ENCODE data around the gene ACOX1.

ACOX1 gene

DNA sequence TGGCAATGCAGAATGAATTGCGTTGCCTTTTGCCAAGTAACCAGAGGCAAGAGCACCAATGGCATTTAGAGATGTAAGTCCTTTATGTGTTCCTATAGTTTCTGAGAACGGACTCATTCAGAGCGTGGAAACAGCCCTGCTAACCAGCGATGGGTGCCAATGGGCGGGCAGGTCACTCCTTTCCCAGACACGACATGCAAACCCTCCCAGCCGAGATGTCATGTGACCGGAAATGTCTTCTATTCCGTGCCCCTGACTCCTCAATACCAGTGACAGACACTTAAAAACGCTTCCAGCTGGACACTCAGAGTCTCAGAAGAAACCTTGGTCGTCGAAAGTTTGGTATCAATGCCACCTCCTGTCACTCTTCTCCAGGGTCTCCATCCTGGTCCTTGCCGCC, 41.3 kb downstream of the ACOX1 start:
- no peak for DNase-seq

DNA sequence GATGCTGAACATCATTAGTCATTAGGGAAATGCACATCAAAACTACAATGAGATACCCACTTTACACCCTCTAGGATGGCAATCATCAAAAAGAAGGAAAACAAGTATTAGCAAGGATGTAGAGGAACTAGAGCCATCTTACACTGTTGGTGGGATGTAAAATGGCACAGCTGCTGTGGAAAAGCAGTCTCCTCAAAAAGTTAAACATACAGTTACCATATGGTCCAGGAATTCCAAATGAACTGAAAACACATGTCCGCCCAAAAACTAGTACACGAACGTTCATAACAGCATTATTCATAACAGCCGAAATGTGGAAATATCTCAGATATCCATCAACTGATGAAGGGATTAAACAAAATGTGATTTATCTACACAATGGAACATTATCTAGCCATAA, 45.2 kb downstream of the ACOX1 start:
- DNase-seq: no peak

DNA sequence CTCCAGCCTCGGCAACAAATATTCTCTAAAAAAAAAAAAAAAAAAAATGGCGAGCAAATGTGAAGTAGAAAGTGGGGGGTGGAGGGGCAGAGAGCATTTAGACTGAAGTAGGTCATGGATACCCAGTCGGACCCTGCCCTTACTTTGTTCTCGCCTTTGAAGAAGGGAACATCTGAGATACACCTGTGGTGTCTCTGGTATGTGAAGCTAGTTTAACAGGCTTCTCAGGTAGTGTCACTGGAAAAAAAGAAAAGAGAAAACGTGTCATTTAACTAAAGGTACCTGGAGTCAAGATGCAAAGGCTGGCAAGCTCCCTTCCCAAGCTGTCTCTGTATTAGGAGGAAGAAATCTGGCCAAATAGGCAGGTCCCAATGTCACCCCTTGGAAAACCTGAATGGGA, 46.1 kb downstream of the ACOX1 start:
- no peak for DNase-seq

DNA sequence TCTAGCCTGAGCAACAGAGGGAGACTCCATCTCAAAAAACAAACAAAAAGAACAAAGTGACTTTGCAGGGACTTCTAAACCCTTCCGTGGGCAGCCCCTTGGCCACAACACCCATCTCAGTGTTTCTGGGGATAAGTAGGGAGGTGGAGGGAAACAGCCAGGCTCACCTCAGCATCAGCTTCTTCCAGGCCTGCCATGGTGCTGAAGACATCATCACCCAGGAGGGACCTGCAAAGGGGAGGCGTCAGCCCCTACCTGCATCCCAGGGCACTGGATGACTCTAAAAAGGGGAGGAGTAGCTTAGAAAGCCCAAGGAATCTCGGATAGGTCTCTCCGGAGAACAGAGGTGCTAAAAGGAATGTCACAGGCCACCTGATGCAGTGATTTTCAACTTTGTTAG, 47.9 kb downstream of the ACOX1 start:
- no peak for DNase-seq

DNA sequence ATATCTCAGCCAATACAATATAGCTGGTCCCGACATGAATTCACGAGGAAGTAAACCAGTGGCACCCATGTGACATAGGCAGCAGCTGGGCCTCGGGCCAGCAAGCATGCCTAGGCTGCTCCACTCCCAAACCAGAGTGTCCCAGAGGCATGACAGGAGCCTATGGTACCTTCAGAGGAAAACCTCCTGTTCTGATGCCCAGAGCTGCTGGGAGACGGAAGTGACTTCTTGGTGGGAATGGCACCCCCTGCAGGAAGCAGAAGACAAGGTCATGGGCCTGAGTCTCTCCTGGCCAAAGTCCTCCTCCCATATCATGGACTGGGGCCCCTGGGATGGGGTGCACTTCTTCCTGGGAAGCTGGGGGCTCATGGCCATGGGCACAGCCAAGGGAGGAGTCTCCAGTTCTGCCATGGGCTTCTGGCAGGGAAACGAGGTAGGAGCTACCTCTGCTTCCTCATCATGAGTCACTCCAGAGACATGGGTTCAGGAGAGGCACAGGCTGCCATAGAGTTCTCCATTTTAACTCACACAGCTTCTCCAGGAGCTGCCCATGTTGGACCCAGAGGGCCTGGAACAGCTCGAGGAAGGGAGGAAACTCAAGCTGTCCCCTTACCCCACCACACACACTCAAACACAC, 51.6 kb downstream of the ACOX1 start:
- no peak for DNase-seq

DNA sequence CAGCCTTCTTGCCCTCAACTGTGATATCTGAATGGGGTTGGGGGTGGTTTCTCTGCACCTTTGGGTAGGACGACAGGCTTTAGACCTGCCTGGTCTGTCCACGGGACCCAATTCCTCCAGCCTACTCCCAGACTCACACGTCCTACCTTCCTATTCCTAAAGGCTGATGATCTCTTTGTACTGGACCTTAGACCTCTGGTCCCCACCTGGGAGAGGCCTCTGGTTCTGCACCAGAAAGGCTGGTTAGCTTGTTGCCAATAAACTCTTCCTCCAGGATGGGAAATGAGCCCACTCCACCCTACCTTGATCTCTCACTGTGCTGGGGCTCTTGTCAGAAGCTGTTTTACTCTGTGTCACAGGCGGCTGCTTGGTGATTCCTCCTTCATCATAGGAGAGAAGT, 52.5 kb downstream of the ACOX1 start:
- DNase-seq: no peak

DNA sequence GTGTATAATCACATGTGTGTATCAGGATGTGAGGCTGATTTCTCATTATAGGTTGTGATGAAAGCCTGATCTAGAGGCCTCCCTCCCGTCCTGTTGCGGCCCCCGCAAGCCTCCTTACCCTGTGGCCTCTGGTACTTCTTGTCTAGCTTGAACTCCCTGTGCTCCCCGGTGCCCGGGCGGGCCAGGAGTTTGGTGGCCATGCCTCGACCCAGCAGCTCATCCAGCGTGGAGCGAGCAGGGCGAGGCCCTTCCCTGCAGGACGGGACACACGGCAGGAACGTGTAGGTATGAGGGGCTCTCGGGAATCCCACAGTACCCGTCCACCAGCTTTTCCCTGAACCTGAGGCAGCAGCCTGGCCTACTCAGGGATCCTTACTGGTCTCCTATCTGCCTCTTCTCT, 53.1 kb downstream of the ACOX1 start:
- no peak for DNase-seq

DNA sequence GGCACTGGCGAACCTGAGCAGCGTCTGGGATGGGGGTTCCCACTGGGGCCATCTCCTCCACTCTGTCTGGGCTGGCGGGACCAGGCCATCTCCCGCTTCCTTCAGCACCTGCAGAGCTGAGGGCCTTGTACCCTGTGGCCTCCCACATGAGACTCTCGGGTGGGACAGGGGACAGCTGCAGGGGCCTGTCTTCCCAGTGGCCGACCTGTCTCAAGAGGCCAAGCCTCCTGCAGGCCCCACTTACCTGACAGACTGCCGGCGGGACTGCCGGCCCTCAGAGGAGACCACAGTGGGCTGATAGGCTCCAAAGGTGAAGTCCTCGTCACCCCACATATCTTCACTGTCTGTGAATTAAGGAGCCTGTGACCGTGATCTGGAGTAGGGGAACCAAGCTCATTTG, 53.9 kb downstream of the ACOX1 start:
- no peak for DNase-seq

DNA sequence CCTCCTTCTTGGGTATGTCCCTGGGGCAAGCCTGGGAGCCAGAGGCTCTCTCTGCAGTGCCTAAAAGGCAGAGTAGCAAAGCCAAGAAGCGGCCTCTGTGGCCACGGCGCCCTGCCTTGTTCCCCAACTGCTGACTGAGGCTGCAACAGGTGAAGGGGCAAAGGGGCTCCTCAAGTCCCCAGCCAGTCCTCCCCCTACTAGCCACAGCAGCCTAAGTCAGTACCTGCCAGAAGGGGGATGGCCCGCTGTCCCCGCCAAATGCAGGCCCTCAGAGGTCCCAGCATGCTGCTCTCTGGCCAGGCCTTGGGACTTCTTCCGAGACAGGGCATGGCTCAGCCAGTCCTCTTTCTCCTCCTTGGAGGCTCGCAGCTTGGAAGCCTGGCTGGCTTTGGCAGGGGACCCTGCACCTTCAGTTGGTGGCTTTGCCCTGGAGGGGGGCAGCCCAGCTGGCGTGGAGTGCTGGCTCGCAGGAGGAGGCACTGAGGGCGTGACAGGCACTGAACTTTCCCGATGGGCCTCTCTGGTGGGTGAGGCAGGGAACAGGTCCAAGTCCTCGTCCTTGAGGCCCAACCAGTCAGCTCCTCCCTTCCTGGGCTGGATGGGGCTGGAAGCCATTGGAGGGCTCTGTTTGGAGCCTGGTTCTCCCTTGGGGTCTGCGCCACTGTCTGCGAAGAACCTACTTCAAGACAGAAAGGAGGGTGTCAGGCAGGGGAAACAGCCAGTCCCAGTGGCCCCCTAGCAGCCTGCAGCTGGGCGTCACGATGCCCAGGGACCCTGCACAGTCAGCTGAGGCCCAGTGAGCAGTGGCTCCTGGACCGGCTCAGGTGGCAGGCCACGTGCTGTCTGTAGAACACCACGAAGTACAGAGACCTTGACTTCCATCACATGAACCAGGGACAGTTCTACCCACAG, 55.7 kb downstream of the ACOX1 start:
- no peak for DNase-seq

DNA sequence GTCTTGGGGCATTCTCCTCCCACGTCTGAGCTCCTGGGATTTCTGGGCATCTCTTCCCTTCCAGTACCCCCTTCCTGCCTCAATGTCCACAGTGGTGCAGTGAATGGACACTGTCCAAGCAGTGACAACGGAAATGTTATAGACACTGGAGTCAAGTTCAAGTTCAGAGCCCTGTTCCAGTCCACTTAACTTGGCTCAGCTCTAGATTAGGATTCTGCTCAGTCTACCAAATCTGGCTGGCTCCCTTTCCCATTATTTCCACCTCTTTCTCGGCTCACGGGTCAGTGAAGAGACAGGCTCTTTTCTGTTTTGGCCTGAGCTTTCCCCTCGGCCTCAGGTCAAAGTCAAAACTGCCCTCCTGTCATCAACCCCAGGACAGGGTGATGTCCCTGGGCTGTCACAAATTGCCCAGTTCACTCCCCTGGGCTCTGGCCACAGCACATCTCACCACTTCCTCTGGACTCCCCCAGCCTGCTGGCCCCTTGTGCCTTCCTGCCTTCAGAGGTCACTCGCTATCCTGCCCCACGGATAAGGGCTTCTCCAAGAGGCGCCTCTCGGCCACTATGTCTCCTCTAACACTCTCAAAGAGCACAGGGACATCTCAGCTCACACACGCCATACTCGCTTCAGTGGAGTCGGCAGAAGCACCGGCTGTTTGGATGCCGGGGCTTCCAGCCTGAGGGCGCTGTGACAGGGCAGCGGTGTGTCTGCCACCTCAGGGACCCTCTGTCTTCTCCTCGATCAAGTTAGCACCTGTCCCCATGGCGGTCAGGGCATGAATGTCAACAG, 56.6 kb downstream of the ACOX1 start:
- DNase-seq: no peak

DNA sequence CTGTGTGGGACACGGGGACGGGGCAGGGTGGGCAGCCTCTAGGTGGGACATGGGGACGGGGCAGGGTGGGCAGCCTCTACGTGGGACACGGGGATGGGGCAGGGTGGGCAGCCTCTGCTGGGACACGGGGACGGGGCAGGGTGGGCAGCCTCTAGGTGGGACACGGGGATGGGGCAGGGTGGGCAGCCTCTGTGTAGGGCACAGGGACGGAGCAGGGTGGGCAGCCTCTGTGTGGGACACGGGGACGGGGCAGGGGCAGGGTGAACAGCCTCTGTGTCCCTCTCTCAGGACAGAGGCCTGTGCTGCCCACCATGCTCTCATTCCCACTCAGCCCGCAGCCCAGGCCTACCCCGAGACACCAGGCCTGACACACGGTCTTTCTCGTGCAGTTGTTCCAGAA, 57.4 kb downstream of the ACOX1 start:
- DNase-seq: no peak

DNA sequence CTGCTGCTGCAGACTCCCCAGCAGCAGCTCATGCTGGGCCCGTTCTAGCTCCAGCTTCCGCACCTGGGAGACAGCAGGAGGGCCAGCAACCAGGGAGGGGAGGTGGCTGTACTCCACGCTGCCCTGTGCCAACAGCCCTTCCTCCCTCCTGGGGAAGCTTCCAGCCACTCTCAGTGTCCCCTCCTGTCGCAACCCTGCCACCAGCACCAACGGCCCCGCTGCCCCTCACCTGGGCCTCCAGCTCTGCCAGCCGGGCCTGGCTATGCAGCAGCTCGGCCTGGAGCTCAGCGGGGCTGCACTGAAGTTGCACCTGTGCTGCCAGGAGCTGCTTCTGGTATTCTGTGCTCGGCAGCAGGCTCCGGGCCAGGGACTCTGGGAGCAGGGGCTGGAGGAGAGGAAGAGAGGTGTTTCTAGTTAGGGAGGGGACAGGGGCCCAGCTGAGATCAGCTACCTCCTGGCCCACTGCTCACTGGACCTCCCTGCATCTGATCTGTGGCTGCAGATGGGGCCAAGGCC, 58.9 kb downstream of the ACOX1 start:
- DNase-seq: no peak

DNA sequence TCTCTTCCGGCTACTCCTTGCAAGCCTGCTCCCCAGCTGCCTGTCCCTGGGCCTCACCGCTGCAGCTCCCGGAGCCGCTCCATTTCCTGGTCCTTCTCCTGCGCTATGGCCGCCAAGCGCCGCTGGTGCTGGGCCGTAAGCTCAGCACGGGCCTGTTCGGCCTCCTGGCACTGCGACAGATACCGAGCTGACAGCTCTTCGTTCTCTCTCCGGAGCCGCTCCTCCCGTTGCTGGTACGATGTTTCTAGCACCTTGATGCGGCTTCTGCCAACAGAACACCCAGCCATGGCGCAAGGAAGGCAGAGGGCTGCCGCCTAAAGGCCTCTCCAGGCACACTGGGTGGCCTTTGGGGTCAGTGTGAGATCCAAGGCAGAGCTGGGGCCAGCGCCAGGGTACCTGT, 59.4 kb downstream of the ACOX1 start:
- no peak for DNase-seq

DNA sequence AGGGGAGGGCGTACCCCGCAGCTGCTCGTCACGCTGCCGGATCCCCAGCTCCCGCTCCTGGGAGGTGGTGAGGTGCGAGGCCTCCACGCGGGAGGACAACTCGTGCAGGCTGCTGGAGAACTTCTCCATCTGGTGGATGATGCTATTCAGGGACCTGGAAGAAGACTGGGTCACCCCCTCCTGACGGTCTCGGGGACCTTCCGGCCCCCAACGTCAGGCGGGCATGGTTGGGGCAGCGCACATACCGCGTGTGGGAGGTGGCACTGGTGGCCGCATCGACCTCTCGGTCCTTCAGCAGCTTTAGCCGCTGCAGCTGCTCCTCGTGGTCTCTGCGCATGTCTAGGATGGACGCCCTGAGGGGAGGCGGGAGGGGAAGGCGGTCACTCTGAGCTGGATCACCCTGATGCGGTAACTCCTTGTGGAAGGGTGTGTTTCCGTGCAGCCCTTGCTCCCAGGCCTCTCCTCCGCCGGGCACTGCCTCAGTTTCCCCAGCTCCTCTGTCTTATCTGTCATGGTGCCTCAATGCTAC, 61.0 kb downstream of the ACOX1 start:
- no peak for DNase-seq

DNA sequence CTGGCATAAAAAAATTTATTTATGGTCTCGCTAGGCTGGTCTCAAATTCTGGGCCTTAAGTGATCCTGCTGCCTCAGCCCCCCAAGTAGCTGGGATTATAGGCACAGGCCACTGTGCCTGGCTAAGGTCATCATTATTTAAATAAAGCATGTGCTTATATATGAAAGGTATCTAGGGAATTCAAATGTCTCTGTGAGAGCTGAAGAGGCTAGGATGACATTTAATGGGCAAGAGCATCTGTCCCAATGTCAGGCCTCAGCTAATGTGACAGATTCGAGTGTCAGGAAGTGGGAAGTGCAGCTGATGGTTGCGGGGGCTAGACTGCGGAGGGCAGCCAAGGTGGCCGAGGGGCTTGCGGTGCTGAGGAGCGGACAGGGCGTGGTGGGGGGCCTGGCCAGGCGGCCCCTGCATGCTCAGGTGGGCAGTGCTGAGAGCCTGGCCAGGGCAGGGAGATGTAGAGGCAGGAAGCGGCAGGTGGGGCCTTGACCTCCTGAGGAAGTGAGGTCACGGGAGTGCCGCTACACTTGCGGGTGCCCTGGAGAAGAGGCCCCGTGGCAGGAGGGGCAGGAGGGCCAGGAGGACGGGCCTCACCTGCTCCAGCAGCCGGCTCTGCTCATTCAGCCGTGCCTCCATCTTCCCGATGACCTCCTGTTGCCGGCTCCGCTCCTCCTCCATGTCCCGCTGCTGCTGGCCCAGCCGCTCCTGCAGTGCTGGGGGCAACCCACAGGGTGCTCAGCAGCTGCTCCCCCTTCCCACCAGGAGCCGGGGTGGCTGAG, 61.6 kb downstream of the ACOX1 start:
- DNase-seq: no peak

DNA sequence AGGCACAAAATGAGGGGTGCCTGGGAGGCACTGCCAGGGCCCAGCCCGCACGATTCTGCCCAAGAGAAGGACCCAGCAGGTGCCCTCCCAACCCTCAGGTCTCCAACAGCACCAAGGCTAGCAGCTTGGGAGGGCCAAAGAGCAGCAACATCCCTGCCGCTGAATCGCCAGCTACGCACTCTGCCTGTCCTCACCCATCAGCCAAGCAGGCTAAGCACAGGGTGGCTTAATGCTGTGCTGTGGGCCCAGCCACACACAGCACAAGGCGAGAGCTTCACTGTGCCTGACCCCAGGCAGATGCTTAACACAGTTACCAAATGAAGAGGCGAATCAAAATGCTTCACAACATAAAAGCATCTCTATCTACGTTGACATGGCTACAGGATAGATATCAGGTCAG, 63.7 kb downstream of the ACOX1 start:
- no peak for DNase-seq

DNA sequence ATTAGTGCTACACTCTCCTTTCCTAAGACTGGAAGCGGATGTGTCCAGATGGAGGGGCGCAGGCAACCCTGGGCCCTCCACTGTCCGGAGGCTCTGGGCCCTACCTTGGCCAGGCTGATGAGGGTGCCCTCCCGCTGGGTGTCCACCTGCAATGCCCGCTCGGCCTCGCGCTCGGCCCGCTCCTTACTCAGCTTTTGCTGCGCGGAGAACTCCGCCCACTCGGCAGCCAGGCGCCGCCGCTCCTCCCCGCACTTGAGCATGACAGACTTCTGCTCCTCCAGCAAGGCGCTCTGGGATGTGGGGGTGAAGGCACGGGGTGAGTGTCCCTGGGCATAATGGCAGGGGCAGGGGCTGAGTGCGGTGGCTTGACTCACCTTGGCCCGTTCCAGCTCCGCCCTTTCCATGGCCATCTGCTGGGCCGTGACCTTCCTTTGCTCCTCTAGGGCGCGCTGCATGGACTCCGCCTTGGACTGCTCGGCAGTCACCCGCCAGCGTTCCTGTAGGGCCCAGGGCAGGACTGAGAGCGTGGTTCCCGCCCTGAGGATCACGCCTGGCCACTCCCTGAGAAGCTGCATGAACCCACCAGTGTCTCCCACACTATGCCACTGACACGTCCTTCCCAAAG, 64.2 kb downstream of the ACOX1 start:
- DNase-seq: peak in 4 of 56 donors; percentile 8 to 27 (median 15)

DNA sequence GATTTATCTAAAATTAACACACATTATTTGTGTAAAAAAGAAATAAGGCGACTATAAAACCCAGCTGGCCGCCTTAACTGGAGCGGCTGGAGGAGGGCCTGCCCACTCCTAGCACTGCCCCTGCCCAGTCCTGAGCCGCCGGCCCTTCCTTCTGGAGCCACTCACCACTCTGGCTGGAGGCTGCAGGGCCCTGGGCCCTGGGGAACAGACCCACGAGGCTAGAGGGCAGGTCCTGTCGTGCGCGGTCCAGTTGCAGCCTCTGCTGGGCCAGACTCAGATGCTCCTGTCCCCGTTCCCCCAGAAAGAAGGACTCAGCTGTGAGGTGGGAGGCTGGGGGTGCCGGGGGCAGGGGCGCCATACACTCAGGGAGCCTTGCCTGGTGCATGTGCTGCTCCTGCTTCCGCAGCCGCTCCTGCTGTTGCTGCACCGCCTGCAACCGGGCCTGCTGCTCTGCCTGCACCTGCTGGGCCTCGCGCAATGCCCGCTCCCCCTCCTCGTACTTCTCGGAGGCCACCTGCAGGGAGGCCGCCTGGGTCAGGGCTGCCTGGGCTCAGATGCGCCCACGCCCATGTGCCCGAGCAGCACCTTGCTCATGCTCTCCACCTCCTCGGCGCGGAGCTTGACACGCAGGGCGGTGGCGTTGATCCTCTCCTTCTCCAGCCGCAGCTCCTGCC, 65.3 kb downstream of the ACOX1 start:
- no peak for DNase-seq

DNA sequence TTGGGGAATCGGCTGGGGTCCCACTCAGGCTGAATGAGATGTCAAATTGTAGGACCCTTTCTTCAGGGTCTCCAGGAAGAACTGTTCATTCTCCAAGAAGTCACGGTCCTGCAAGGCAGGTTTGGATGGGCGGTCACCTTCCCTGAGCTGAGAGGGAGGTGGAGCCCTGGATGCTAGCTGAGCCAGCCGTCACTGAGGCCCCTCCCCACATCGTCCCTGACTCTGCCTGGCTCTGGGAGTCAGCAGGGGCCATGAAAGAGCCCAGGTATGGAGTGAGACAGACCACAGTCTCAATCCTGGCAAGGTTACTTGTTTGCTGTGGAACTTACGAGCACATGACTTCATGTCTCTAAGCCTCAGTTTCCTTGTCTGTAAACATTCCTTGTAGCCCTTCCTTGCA, 68.3 kb downstream of the ACOX1 start:
- DNase-seq: no peak

DNA sequence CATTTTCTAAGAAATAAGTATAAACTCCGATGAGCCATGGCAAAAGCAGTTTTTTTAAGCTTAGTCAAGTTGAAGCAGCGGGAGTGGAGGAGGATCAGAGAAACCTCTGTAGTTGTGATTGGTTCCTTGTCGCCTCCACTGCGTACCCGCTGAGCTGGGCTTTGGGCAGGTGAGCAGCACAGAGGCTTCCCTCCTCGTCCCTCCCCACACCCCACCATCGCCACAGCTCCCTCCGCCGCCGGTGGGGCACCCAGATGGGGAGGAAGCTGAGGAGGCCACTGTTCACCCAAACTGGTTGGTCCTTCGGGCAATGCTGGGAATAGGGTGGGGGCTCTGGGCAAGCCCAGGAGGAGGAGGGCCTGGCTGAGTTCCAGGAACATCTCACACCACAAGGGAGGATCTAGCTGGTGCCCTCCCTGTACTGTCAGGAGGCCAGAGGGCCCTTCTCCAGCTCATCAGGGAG, 69.1 kb downstream of the ACOX1 start:
- DNase-seq: peak in 2 of 56 donors; percentile 10 to 22
